CD4-positive, alpha-beta T cell treated with Interleukin-4 for 4 hours (primary cell): ENCODE data around the gene PPARD.
A peak's percentile ranks its signal among the peaks of the same experiment; 100 is the strongest.
"Not testable (repeated sequence)": the region's sequence is repeated elsewhere in the genome, so short reads cannot be mapped to it uniquely, and the experiment has no call there.

Source experiments
- DNase-seq: peaks from one replicate; pipeline ENCODE4 v3.0.0-alpha.2; 2020

The PPARD gene

DNA sequence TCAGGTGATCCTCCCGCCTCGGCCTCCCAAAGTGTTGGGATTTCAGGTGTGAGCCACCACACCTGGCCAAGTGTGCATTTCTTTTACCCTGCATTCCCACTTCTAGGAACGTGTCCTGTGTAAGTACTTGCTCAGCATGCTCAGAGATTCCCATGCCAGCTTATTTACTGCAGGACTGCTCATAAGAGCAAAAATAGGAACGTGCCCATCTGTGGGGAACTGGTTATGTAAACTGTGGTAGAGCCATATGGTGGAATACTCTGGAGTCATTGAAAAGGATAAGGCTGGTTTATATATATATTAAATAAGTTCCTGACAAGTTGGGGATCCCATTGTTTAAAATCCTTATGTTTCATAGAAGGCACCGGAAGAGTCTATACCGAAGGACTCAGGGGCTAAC lies 71.6 kb downstream of the PPARD start:
- DNase-seq: no peak

DNA sequence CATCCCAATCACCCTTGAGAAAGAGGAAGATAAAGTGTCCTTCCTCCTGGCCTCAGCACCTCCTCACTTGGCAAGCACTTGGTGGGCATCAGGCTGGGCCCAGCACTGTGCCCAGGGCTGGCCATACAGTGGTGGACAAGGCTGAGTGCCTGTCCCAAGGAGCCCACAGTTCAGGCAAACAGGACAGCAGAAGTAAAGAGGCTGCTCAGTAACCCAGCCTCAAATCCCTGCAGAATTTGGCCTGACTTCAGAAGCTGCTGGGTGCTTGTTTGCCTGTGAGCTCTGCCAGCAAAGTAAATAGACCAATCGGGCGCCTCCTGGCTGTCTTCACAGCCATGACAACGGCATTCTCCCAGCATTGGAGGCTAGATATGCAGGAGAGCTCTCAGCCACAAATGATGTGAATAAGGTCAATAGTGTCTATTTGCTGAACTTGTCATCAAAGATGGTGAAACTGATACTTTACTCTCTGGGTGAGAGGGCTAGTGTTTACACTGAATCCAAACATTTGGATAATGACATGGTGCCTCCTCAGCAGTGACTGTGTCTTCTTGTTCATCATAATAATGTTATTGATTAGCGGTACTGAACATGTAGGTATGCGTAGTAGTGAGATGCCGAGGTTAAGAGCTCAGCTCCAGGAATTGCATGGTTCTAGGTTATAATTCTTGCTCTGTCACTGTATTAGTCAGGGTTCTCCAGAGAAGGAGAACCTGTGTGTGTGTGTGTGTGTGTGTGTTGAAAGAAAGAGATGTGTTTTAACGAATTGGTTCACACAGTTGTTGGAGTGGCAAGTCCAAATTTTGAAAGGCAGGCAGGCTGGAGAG lies 72.9 kb downstream of the PPARD start:
- DNase-seq: peak; percentile 21

DNA sequence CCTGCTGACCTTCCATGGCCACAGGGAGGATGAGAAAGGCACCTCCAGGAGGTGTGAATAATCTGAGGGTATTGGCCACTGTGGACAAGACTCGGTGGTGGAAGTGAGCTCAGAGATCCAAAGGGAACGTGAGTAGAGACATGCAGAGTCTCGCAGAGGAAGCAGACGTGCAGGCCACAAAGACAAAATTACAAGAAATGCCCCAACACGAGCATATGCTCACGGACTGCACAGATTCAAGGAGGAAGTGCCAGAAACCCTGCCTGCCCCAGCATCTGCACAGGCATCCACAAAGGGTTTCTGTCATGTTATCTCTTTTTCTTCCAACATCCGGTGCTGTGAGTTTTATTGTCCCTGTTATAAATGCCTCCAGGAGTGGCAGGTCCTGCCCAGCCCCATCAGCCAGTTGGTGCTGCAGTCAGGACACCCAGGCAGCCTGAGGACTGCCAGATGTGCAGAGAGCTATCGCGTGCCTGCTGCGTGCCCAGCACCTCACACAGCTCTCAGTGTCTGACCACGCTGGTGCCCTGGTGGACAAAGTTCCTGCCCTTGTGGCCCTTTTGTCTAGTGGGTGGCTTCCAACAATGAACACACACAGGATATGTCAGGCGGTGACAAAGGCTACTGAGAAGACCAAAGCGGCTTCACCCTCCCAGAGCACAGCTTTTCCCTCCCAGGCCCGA lies 75.8 kb downstream of the PPARD start:
- DNase-seq: no peak

DNA sequence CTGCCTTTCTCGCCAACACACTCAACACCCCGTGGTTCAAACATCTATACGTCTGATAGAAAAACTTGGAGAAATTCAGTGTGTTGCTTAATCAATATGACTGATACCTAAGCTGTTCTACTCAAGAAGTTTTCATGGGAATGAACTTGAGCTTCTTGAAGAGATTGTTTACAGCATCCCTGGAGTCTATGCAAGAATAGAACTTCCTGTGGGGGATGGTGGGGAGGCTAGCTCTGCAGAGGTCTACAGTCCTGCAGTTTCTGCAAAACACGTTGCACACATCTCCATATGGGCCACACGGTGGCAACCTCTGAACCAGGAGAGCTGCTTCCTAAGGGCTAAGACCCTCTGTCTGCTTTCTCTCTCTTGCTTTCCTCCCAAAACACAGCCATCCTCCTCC lies 77.1 kb downstream of the PPARD start:
- no peak for DNase-seq

DNA sequence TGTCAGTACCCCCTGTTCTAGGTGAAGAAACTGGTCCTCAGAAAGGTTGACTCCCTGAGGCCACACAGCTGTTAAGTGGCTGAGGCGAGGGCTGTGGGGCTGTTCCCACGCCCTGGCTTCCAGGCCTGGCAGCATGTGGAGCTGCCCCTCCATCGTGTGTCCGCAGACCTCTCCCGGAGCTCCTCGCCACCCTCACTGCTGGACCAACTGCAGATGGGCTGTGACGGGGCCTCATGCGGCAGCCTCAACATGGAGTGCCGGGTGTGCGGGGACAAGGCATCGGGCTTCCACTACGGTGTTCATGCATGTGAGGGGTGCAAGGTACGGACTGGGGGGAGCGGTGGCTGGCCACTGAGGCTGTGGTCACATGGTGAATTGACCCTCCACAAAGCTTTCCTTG lies 77.6 kb downstream of the PPARD start:
- DNase-seq: no peak

DNA sequence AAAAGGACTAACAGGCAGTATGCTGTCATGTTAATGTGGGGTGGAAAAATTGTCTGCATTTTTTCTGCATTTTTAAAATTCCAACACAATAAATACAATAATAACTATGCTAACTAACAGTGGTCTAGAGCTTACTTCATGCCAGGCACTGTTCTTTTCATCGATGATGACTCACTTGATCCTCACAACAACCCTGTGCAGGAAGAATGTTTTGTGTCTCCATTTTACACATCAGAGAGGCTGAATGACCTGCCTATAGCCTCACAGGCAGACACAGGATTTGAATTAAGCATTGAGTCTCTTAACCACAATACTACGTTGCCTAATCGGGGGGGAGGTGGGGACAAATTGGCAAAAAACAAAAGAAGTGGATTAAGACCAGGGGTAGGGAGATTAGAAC lies 82.9 kb downstream of the PPARD start:
- DNase-seq: no peak

DNA sequence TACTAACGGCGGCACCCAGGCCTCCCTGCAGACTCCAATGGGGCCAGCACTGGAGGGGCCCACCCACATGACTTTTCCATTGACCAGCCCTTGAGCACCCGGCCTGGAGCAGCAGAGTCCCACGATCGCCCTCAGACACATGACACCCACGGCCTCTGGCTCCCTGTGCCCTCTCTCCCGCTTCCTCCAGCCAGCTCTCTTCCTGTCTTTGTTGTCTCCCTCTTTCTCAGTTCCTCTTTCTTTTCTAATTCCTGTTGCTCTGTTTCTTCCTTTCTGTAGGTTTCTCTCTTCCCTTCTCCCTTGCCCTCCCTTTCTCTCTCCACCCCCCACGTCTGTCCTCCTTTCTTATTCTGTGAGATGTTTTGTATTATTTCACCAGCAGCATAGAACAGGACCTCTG lies 83.7 kb downstream of the PPARD start:
- DNase-seq: no peak

DNA sequence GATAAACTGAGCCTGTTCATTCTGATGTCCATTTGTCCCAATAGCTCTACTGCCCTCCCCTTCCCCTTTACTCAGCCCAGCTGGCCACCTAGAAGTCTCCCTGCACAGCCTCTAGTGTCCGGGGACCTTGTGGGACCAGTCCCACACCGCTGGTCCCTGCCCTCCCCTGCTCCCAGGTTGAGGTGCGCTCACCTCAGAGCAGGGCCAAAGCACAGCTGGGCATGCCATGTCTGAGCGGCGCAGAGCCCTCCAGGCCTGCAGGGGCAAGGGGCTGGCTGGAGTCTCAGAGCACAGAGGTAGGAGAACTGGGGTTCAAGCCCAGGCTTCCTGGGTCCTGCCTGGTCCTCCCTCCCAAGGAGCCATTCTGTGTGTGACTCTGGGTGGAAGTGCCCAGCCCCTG lies 85.1 kb downstream of the PPARD start:
- no peak for DNase-seq

DNA sequence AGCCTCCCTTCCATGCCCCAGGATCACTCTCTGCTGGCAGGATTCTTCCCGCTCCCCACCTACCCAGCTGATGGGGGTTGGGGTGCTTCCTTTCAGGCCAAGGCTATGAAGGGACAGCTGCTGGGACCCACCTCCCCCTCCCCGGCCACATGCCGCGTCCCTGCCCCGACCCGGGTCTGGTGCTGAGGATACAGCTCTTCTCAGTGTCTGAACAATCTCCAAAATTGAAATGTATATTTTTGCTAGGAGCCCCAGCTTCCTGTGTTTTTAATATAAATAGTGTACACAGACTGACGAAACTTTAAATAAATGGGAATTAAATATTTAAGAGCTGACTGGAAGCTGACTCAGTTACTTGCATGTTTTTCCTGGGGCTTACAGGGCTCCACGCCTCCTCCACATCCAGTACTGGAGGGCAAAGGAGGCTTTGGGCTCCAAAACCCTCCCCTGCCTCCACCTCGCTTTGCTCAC lies 85.5 kb downstream of the PPARD start:
- DNase-seq: no peak

DNA sequence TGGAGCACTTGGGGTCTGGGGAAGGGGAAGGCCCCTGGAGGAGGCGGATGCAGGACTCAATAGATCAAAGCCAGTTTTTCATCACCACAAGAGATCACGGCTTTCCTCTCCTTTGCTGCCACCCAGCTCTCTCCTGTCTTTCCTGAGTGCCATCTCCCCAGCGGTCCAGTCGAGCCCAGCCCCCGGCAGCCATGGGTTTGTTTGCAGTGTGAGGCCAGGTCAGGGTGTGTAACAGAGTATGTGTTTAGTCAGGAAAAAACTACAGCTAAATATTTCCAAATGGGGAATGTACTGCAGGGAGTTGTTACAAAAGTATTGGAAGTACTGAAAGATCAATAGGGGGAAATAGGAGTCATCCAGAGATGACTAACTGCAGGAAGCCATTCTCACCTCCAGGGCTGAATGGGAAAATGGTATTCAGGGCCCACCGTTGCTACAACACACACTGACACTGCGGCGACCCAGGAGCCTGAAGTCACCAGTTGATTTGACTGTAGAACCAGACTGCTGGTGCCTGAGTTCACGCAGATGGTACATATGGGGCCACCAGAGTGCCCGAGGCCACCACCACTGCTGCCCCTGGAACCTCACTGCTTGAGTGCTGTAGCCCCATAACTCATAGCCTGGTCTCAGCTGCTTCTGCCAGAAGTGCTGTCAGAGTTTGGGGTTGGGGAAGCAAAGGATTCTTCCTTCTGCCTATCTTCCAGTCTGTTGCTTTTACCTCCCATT lies 86.2 kb downstream of the PPARD start:
- no peak for DNase-seq

DNA sequence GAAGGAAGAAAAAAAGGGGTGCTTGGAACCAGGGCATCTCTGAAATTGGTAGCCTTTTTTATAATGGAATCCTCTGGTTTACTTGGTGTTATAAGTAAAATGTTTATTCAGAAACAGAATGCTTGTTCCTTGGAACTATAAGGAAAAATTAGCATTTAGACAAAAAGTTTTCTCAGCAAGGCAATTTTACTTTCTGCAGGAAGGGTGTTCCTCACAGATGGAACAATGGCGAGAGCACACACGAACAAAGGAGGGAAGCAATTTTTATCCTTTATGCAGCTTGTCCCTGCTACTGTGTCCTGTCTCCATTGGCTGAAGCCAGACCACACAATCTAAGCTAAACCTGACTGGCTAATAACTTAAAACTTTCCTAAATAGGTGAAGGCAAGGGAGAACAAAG lies 87.1 kb downstream of the PPARD start:
- no peak for DNase-seq

DNA sequence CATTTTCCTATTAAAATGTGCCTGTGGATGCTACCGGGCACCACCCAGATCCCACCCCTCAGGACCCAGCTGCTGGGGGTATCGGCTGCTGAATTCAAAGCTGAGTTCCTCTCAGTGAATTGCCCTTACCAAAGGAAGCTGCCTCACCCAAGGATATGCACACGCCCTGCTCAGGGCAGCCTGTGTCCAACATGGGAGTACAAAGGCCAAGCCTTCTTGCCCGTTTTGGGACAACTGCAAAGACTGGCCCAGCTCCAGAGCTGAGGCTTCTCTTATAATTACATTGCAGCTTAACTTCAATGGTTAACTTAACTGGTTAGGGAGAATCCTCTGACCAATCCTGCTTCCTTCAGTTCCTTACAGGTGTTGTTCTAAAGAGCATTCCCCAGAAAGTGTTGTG lies 89.9 kb downstream of the PPARD start:
- no peak for DNase-seq

DNA sequence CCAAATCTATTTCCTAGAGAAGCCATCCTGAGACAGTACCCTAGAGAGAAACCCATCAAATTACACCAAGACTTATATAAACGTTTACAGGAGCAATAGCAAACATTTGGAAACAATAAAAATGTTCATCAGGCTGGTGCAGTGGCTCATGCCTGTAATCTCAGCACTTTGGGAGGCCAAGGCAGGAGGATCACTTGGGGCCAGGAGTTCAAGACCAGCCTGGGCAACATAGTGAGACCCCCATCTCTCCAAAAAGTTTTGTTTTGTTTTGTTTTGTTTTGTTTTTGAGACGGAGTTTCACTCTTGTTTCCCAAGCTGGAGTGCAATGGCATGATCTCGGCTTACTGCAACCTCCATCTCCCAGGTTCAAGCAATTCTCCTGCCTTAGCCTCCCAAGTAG lies 90.3 kb downstream of the PPARD start:
- not testable (repeated sequence) for DNase-seq

DNA sequence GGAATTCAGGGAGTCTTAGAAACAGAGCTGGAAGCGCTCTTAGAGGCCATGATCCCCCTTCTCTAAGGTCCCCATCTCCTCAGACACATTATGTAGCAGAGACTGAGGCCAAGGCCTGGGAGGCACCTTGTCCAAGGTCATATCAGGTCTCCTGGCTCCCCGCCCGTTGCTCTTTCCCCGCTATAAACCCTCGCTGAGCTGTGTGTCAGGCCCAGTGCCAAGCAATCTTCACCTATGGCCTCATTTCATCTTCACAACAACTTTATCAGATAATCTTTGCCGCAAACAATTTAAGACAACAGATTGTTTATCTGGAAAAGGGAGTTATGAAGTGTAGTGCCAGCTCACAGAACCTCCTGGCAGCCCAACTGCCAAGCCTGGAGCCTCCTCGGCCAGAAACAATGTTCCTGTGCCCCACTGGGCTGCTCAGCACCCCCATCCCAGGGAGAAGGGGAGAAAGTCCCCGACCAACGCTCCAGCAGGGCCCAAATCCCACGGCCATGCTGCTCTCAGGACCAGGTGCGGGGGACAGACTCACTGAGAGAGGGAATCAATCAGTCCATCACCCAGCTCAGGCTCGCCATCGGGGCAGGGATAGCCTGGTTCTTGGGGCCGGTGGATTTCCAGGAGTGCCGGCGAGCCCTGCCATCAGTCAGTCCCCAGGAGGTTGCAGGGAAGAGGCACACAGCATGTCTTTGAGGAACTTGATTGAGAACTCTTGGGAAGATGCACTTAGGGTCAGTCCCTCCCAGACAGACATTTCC lies 92.9 kb downstream of the PPARD start:
- no peak for DNase-seq

DNA sequence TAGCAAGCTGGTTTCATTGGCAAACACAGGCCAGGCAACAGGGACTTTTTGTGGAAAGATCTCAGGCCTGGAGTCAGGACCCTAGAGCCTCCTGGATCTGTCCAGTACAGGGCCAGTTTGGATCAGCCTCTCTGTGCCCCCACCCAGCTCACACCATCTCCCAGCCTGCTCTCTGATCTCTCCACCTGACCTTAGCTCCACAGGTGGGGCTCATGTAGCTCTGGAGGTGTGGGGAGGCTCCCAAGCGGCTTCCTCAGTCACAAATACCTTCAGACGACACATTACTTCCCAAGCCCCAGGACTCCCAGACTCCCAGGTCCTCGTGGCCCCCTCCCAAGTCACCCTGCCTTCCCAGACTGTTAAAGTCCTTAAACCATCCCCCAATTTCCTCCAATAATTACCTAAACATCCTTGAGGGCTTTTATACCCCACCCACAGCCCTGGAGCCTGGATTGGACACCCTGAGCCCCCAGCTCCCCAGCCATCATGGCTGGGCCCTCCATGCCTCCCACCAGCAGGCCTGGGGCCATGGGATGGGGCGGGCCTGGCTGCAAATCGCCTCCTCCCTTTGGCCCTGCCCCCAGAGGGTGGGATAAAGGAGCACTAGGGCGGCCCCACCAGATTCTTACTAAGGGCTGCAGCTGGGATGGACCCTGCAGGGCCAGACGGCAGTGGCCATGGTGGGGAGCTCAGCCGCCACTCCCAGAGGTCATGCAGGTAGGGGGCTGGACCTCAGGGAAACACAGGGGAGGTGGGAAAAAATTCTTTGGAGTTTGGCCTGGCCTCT lies 93.9 kb downstream of the PPARD start:
- DNase-seq: no peak

DNA sequence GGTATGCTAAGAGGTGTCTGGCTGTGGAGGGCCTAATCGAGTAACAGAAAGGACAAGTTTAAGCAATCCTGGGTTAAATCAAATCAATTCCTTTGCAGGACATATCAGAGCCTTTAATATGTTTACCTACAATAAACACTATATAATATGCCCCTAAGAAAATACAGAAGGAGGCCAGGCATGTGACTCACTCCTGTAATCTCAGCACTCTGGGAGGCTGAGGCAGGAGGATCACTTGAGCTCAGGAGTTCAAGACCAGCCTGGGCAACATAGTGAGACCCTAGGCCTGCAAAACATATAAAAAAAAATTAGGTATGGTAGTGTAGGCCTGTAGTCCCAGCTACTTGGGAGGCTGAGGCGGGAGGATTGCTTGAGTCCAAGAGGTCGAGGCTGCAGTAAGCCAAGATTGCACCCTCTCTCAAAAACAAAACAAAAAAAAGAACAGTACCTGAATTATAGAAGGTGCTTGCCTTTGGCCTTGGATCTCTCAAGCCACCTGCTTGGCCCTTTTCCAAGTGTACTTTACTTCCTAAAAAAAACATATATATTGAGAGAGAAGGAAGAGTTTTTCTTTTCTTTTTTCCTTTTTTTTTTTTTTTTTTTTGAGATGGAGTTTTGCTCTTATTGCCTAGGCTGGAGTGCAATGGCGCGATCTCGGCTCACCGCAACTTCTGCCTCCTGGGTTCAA lies 96.2 kb downstream of the PPARD start:
- not testable (repeated sequence) for DNase-seq

DNA sequence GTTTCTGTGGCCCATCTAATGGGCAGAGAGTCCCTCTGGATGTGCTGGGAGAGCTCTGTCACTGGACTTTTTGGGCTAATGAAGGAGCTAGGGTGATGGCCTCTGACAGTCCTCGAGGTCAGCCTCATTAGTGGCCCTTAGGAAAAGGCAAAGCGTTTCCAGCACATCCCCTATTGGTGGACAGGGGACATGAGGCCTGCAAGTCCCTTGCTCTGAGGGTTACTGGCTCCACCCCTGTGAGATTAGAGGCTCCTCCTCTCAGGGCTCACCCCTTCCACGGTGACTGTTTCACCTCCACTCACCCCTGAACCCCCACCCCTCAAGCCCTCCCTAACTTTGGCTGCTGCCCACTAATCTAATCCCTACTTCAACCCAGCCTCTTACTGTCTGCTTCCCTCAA lies 97.0 kb downstream of the PPARD start:
- no peak for DNase-seq

DNA sequence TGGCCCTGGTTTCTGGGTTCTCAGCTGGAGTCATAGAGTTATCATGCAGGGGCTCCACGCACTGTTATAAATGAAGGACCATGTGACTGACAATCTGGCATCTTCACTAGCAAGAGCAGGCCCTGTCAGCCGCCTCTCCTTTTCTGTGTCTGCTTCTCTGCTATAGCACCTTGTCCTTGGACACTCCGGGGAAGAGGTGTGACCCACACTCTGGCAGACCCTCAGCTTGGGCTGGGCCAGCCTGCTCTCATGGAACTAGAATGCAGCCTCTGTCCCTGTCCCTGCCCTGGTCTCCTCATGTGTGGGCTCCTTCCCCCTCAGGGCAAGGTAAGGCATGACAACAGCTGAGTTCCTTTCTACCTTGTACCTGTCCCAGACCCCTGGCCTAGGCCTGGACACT lies 98.8 kb downstream of the PPARD start:
- DNase-seq: no peak

DNA sequence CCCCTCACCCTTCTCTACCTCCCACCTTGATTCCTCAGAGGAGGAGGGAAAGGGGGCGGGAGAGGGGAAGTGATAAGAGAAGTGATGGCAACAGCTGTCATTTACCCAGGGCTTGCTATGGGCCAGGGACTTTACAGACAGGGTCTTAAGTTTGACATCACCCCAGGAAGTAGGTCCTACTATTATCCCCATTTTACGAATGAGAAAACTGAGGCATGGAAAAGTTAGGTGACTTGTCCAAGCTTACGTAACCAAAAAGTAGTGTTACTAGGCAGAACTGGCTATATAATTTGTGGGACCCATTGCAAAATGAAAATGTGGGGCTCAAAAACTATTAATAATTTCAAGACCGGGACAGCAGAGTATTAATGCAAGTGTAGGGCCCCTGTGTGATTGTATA lies 99.3 kb downstream of the PPARD start:
- no peak for DNase-seq

DNA sequence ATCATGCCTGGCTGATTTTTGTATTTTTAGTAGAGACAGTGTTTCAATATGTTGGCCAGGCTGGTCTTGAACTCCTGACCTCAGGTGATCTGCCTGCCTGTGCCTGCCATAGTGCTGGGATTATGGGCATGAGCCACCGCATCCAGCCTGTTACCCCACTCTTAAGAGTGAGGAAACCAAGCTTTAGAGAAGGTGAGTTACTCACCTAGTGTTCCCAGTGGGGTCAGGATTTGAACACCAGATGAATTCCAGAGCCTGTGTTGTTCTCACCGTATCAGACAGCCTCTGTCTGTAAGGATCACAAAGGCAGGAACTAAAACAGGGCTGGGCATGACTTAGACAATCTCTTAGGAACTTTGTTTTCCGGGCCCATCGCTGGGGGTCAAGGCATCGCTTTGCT lies 100.3 kb downstream of the PPARD start:
- no peak for DNase-seq

DNA sequence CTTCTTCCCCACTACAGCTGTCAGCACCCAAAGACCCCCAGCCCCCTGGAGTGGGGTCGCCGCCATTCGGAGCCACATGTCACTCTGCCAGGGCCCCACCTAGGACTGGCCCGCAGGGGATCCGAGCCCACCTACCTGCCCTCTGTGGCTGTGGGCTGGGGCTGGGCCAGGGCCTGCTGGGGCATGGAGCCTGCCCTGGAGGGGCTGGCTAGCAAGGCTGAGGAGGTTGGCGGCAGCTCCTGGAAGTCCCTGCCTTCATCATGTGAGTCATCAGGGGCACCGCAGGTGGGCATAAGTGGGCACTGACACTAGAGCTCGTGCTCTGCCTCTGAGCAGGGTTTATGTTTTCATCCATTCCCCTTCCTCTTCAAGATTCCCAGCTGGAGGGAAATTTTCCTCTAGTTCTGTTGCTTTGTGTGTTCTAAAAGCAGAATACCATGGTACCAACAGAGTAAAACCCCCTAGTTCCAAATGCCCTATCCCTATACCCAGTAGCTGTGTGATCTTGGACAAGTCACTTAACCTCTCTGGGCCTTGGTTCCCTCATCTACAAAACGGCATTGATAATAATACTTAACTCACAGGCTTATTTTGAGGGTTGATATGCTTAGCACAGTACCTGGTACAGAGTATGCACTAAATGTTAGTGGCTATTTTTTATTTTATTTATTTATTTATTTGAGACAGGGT lies 101.1 kb downstream of the PPARD start:
- no peak for DNase-seq
